Activated CD8-positive, alpha-beta T cell treated with anti-CD3 and anti-CD28 coated beads, Interleukin-2, amount 10 ng/mL, durations not matched to agents 7 days and 5 days (primary cell): Measurements from ENCODE around the gene YIPF1. TPM values are rescaled to one million over a fixed set of nuclear protein-coding genes. Genes with fewer than 3 reads are reported as not detected.
"Not testable (repeated sequence)": the region's sequence is repeated elsewhere in the genome, so short reads cannot be mapped to it uniquely, and the experiment has no call there.

Experiments used
- ATAC-seq: fragments of 150-1000 bp; cut with Tn5 transposase; one replicate; pipeline ENCODE4 v1.10.0; 2021; ENCODE audit warnings: moderate library complexity
- CTCF ChIA-PET: fragments of 350-600 bp; sonication (Branson Sonifier 250); formaldehyde crosslinking; loops from one replicate; lab custom pipeline; 2021; ENCODE audit warnings: antibody characterized with exemption; lab: Charles Lee
- POLR2A ChIA-PET: fragments of 350-600 bp; sonication (Branson Sonifier 250); formaldehyde crosslinking; loops from one replicate; lab custom pipeline; 2021; ENCODE audit warnings: antibody characterized with exemption; lab: Charles Lee
- DNase-seq: peaks from one replicate; pipeline ENCODE4 v3.0.0-alpha.2; 2020
- H3K27ac Mint-ChIP-seq: one replicate; pipeline ENCODE4 v1.8.0; 2021; ENCODE audit warnings: mild to moderate bottlenecking, mixed read lengths
- H3K27me3 Mint-ChIP-seq: one replicate; pipeline ENCODE4 v1.8.0; 2021; ENCODE audit warnings: low read depth, mixed read lengths
- H3K36me3 Mint-ChIP-seq: one replicate; pipeline ENCODE4 v1.8.0; 2021; ENCODE audit warnings: low read depth, mixed read lengths
- H3K4me1 Mint-ChIP-seq: one replicate; pipeline ENCODE4 v1.8.0; 2021; ENCODE audit warnings: low read depth, mixed read lengths
- H3K4me3 Mint-ChIP-seq: one replicate; pipeline ENCODE4 v1.8.0; 2021; ENCODE audit warnings: mild to moderate bottlenecking, mixed read lengths
- H3K9me3 Mint-ChIP-seq: one replicate; pipeline ENCODE4 v1.8.0; 2022; ENCODE audit warnings: mixed read lengths; ENCODE audit not compliant: insufficient read depth
- total RNA-seq, 2 experiments: library from RNA; stranded (reverse); gene quantifications; one replicate each; pipeline ENCODE4 v1.2.3, GENCODE V29; 2021

The YIPF1 gene
- total RNA-seq, 2 experiments from 2014 or later: 14.9 to 16.3 TPM

GRCh38 chr1:53893999-53894636 lies 4.5 kb upstream of the YIPF1 start, which contains the start of gene DIO1:
Gene DIO1 (plus strand): TSS chr1:53894187. CDS start chr1:53894211, 24 bp downstream.
- ChIA-PET POLR2A (no interaction called here), CTCF (interaction anchor here (1.6 kb wide), 1 partner anchor 65 kb away, joined by 5 read pairs; no protein-coding TSS in a partner anchor)
- H3K4me3 Mint-ChIP-seq: no peak within 1 kb of the TSS
- DNase-seq (no peak), ATAC-seq (no peak)
- H3K9me3 Mint-ChIP-seq: no peaks in the 10 kb centered on the region
- no peak within 1 kb of the TSS for H3K27ac Mint-ChIP-seq
- H3K4me1 Mint-ChIP-seq: peaks cover 14% of the 10 kb centered on the region
- peaks cover 4% of the 10 kb centered on the region for H3K27me3 Mint-ChIP-seq
- H3K36me3 Mint-ChIP-seq: no peaks in the 10 kb centered on the region

- DNase-seq: no peak
- Mint-ChIP-seq H3K36me3 (peaks cover 4% of the 10 kb centered on the region), H3K4me3 (no peak overlapping the region), H3K9me3 (no peaks in the 10 kb centered on the region), H3K27me3 (peaks cover 4% of the 10 kb centered on the region), H3K27ac (no peak overlapping the region), H3K4me1 (peaks cover 24% of the 10 kb centered on the region)
- ChIA-PET CTCF (interaction anchor here (0.7 to 1.8 kb wide), 4 partner anchors 14 to 66 kb away, joined by 3 to 6 read pairs (median 4); no protein-coding TSS in a partner anchor), POLR2A (no interaction called here)
- ATAC-seq: no peak
Observed at GRCh38 chr1:53892911-53893310, 3.3 kb upstream of the YIPF1 start.

GRCh38 chr1:53891678-53892077 lies 2.1 kb upstream of the YIPF1 start:
- CTCF ChIA-PET: interaction anchor here (2.7 kb wide), 1 partner anchor 12 kb away, joined by 20 read pairs; no protein-coding TSS in a partner anchor
- POLR2A ChIA-PET: interaction anchor here (1.1 kb wide), 1 partner anchor 21 kb away, joined by 3 read pairs; no protein-coding TSS in a partner anchor
- H3K4me1 Mint-ChIP-seq: peaks cover 25% of the 10 kb centered on the region

GRCh38 chr1:53891018-53891417 lies 1.4 kb upstream of the YIPF1 start:
- Mint-ChIP-seq H3K27me3 (peaks cover 4% of the 10 kb centered on the region), H3K4me1 (peaks cover 27% of the 10 kb centered on the region), H3K36me3 (peaks cover 9% of the 10 kb centered on the region), H3K4me3 (no peak overlapping the region), H3K9me3 (no peaks in the 10 kb centered on the region), H3K27ac (no peak overlapping the region)
- ChIA-PET POLR2A (interaction anchor here (1.1 to 3.2 kb wide), 3 partner anchors 9 to 55 kb away, joined by 3 to 18 read pairs (median 6); partner anchors contain the start of genes IFT25 and LRRC42), CTCF (interaction anchor here (2.7 to 3.6 kb wide), 2 partner anchors 10 to 11 kb away, joined by 10 to 20 read pairs; no protein-coding TSS in a partner anchor)
- no peak for ATAC-seq
- DNase-seq: no peak

More at GRCh38 chr1:53891678-53892077, 2.1 kb upstream of the YIPF1 start:
- peaks cover 4% of the 10 kb centered on the region for H3K27me3 Mint-ChIP-seq
- no peaks in the 10 kb centered on the region for H3K9me3 Mint-ChIP-seq
- no peak overlapping the region for H3K27ac Mint-ChIP-seq
- no peak for ATAC-seq
- H3K4me3 Mint-ChIP-seq: no peak overlapping the region
- DNase-seq: no peak
- H3K36me3 Mint-ChIP-seq: peaks cover 7% of the 10 kb centered on the region

- Mint-ChIP-seq H3K36me3 (peaks cover 9% of the 10 kb centered on the region), H3K27ac (peak overlapping the region; percentile 92), H3K4me1 (peaks cover 27% of the 10 kb centered on the region), H3K9me3 (no peaks in the 10 kb centered on the region), H3K27me3 (peaks cover 2% of the 10 kb centered on the region), H3K4me3 (peak overlapping the region; percentile 95)
- ATAC-seq (no peak), DNase-seq (no peak)
- ChIA-PET CTCF (interaction anchor here (2.3 to 3.6 kb wide), 3 partner anchors 10 to 55 kb away, joined by 9 to 20 read pairs (median 10); partner anchors contain the start of genes IFT25 and LRRC42), POLR2A (interaction anchor here (0.6 to 3.2 kb wide), 5 partner anchors 10 to 55 kb away, joined by 3 to 18 read pairs (median 4); partner anchors contain the start of genes IFT25 and LRRC42)
Observed at GRCh38 chr1:53890522-53890941, 935 bp upstream of the YIPF1 start.

- Mint-ChIP-seq H3K27me3 (no peaks in the 10 kb centered on the region), H3K27ac (no peak overlapping the region), H3K9me3 (no peaks in the 10 kb centered on the region), H3K36me3 (peaks cover 12% of the 10 kb centered on the region), H3K4me1 (peaks cover 27% of the 10 kb centered on the region), H3K4me3 (peak overlapping the region; percentile 95)
- ATAC-seq (no peak), DNase-seq (no peak)
- ChIA-PET POLR2A (interaction anchor here (3.2 kb wide), 1 partner anchor 57 kb away, joined by 18 read pairs; the partner anchor contains the start of genes IFT25 and LRRC42), CTCF (interaction anchor here (1.4 to 3.6 kb wide), 4 partner anchors 12 to 59 kb away, joined by 3 to 10 read pairs (median 6); partner anchors contain the start of genes IFT25 and LRRC42)
Observed at GRCh38 chr1:53888681-53889080, 916 bp downstream of the YIPF1 start.

GRCh38 chr1:53883600-53883999 lies 6.0 kb downstream of the YIPF1 start:
- H3K36me3 Mint-ChIP-seq: peaks cover 34% of the 10 kb centered on the region
- H3K4me3 Mint-ChIP-seq, H3K27me3 Mint-ChIP-seq, H3K4me1 Mint-ChIP-seq, POLR2A ChIA-PET, DNase-seq, H3K9me3 Mint-ChIP-seq, ATAC-seq, H3K27ac Mint-ChIP-seq: not testable (repeated sequence)
- CTCF ChIA-PET: interaction anchor here (1.1 to 2.6 kb wide), 5 partner anchors 10 to 76 kb away, joined by 3 to 11 read pairs (median 6); no protein-coding TSS in a partner anchor

GRCh38 chr1:53881853-53882252 lies 7.7 kb downstream of the YIPF1 start:
- H3K36me3 Mint-ChIP-seq: peaks cover 37% of the 10 kb centered on the region
- CTCF ChIA-PET: interaction anchor here (1.3 to 5.2 kb wide), 5 partner anchors 9 to 78 kb away, joined by 3 to 60 read pairs (median 7); partner anchors contain the start of genes IFT25 and YIPF1
- DNase-seq, H3K4me3 Mint-ChIP-seq, H3K27ac Mint-ChIP-seq, POLR2A ChIA-PET, H3K27me3 Mint-ChIP-seq, H3K4me1 Mint-ChIP-seq, ATAC-seq, H3K9me3 Mint-ChIP-seq: not testable (repeated sequence)

GRCh38 chr1:53878492-53879105 lies 11.0 kb downstream of the YIPF1 start:
- POLR2A ChIA-PET: interaction anchor here (0.5 to 1.0 kb wide), 2 partner anchors 11 to 16 kb away, joined by 3 read pairs; partner anchors contain the start of gene YIPF1

GRCh38 chr1:53875150-53875549 lies 14.4 kb downstream of the YIPF1 start:
- ChIA-PET POLR2A (interaction anchor here (1.5 kb wide), 1 partner anchor 70 kb away, joined by 3 read pairs; the partner anchor contains the start of gene IFT25), CTCF (interaction anchor here (0.7 to 2.7 kb wide), 3 partner anchors 14 to 84 kb away, joined by 3 to 11 read pairs (median 5); no protein-coding TSS in a partner anchor)
- peaks cover 18% of the 10 kb centered on the region for H3K36me3 Mint-ChIP-seq
- not testable (repeated sequence) for ATAC-seq, H3K27ac Mint-ChIP-seq, H3K9me3 Mint-ChIP-seq, H3K4me3 Mint-ChIP-seq, H3K4me1 Mint-ChIP-seq, H3K27me3 Mint-ChIP-seq, DNase-seq

More at GRCh38 chr1:53878492-53879105, 11.0 kb downstream of the YIPF1 start:
- Mint-ChIP-seq H3K4me1 (no peaks in the 10 kb centered on the region), H3K27ac (no peak overlapping the region), H3K36me3 (peaks cover 38% of the 10 kb centered on the region), H3K9me3 (no peaks in the 10 kb centered on the region), H3K27me3 (no peaks in the 10 kb centered on the region), H3K4me3 (no peak overlapping the region)
- ATAC-seq: no peak
- CTCF ChIA-PET: interaction anchor here (0.6 to 5.2 kb wide), 22 partner anchors 10 to 837 kb away, joined by 3 to 60 read pairs (median 5); partner anchors contain the start of genes IFT25, LRRC42, TTC4 and YIPF1
- DNase-seq: no peak
